Stimulated activated CD4-positive, alpha-beta T cell treated with anti-CD3 and anti-CD28 coated beads, Interleukin-2, amount 100 ng/mL, for 24 hours (primary cell): ENCODE data around the gene KCNN4.
A peak's percentile ranks its signal among the peaks of the same experiment; 100 is the strongest.
"Not testable (repeated sequence)": the region's sequence is repeated elsewhere in the genome, so short reads cannot be mapped to it uniquely, and the experiment has no call there.

Experiments used
- DNase-seq, 2 donors: peaks; one replicate each; pipeline ENCODE4 v3.0.0-alpha.2; 2020

Gene KCNN4

GRCh38 chr19:43798546-43799409, 18.0 kb upstream of the KCNN4 start:
- peak; percentile 71 to 75 for DNase-seq

GRCh38 chr19:43798026-43798545, 17.3 kb upstream of the KCNN4 start:
- DNase-seq: no peak

GRCh38 chr19:43797556-43797955, 16.8 kb upstream of the KCNN4 start:
- DNase-seq: no peak

GRCh38 chr19:43797118-43797517, 16.3 kb upstream of the KCNN4 start:
- DNase-seq: no peak

GRCh38 chr19:43790587-43790986, 9.8 kb upstream of the KCNN4 start:
- no peak for DNase-seq

- no peak for DNase-seq
Measured at GRCh38 chr19:43789029-43789428, 8.3 kb upstream of the KCNN4 start.

- no peak for DNase-seq
Measured at GRCh38 chr19:43786665-43787064, 5.9 kb upstream of the KCNN4 start.

- peak; percentile 51 to 55 for DNase-seq
Measured at GRCh38 chr19:43784981-43785808, 4.4 kb upstream of the KCNN4 start.

- DNase-seq: peak; percentile 74 to 75
Measured at GRCh38 chr19:43784241-43784980, 3.6 kb upstream of the KCNN4 start.

- DNase-seq: no peak
Measured at GRCh38 chr19:43783636-43784035, 2.9 kb upstream of the KCNN4 start.

- no peak for DNase-seq
Measured at GRCh38 chr19:43782689-43783231, 2.0 kb upstream of the KCNN4 start.

GRCh38 chr19:43782311-43782660, 1.5 kb upstream of the KCNN4 start:
- no peak for DNase-seq

GRCh38 chr19:43781630-43782310, 997 bp upstream of the KCNN4 start:
- peak in 1 of 2 donors; percentile 50 for DNase-seq

- no peak for DNase-seq
Measured at GRCh38 chr19:43779820-43780219, 953 bp downstream of the KCNN4 start.

- DNase-seq: no peak
Measured at GRCh38 chr19:43779147-43779819, 1.5 kb downstream of the KCNN4 start.

GRCh38 chr19:43778651-43779050, 2.1 kb downstream of the KCNN4 start:
- DNase-seq: no peak

- DNase-seq: no peak
Measured at GRCh38 chr19:43777163-43777695, 3.5 kb downstream of the KCNN4 start.

GRCh38 chr19:43776286-43776685, 4.5 kb downstream of the KCNN4 start:
- peak; percentile 81 to 83 for DNase-seq

- DNase-seq: no peak
Measured at GRCh38 chr19:43775299-43775890, 5.4 kb downstream of the KCNN4 start.

GRCh38 chr19:43774940-43775258, 5.9 kb downstream of the KCNN4 start:
- not testable (repeated sequence) for DNase-seq
